ENCODE data around the gene ARAF.

DNA sequence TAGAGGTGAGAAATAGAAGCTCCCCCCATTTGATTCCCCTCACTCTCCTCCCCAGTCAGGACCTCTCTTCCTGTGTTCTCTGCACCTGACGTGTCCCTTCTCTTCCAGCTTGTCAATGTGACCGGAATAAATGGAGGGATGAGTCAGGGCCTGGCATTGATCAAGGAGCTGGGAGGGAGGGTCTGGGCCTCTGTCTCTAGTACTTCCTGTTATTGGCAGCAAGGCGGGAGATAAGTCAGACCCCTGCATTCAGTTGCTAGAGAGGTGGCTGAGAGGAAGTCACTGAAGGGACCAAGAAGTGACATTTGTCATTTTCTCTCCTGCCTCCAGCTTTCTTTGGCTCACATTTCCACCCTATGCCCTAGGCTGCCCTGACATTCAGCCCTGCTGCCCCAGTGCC lies 42.9 kb upstream of the ARAF start:
- TF ChIP-seq FOS (IDR thresholded peaks at IDR 0.05; ENCODE audit: borderline replicate concordance, insufficient read depth, low read length), result no peak
- no peak for TF ChIP-seq GATA2 (IDR thresholded peaks at IDR 0.05; ENCODE audit: insufficient read depth, insufficient read length, low read depth, low read length)
- no peak for TF ChIP-seq POLR2AphosphoS5 (IDR thresholded peaks at IDR 0.05; ENCODE audit: insufficient read depth, low read depth, low read length)
- TF ChIP-seq EZH2 (IDR thresholded peaks at IDR 0.05; ENCODE audit: borderline replicate concordance, low read depth, low read length, severe bottlenecking), result no peak
- TF ChIP-seq, protein P1, sequence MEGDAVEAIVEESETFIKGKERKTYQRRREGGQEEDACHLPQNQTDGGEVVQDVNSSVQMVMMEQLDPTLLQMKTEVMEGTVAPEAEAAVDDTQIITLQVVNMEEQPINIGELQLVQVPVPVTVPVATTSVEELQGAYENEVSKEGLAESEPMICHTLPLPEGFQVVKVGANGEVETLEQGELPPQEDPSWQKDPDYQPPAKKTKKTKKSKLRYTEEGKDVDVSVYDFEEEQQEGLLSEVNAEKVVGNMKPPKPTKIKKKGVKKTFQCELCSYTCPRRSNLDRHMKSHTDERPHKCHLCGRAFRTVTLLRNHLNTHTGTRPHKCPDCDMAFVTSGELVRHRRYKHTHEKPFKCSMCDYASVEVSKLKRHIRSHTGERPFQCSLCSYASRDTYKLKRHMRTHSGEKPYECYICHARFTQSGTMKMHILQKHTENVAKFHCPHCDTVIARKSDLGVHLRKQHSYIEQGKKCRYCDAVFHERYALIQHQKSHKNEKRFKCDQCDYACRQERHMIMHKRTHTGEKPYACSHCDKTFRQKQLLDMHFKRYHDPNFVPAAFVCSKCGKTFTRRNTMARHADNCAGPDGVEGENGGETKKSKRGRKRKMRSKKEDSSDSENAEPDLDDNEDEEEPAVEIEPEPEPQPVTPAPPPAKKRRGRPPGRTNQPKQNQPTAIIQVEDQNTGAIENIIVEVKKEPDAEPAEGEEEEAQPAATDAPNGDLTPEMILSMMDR (IDR thresholded peaks at IDR 0.05; ENCODE audit: extremely low read depth in 1 of 2, insufficient read depth in 1 of 2, low read depth in 1 of 2, low read length in 2 of 2), result no peak
- TF ChIP-seq POLR2A (IDR thresholded peaks at IDR 0.05; ENCODE audit: low read depth, low read length), result no peak

Data from endothelial cell of umbilical vein (primary cell).